K562 (cell line): ENCODE results near the gene TTLL10. TPM values are rescaled to one million over a fixed set of nuclear protein-coding genes. Genes with fewer than 3 reads are reported as not detected.

Experiments
- CBX3 ChIP-seq, 2 experiments: IDR thresholded peaks; 1 replicate in 1 of 2; 2 replicates in 1 of 2; pipeline ENCODE4 v1.6.1; 2012; ENCODE audit warnings: inconsistent platforms in 2 of 2, low read length in 2 of 2, borderline replicate concordance in 1 of 2, control low read depth in 1 of 2
- DNMT1 ChIP-seq: fragments of 450-650 bp; IDR thresholded peaks from 2 replicates; pipeline ENCODE4 v1.6.1; 2016; ENCODE audit warnings: antibody characterized with exemption, mild to moderate bottlenecking
- DPF2 ChIP-seq: fragments of 450-650 bp; IDR thresholded peaks from 2 replicates; pipeline ENCODE4 v1.6.1; 2016
- ELF4 ChIP-seq: fragments of 450-650 bp; formaldehyde crosslinking; IDR thresholded peaks from 2 replicates; pipeline ENCODE4 v1.4.0; 2022; ENCODE audit warnings: missing genetic modification characterization
- ELK1 ChIP-seq: sonication (generic); formaldehyde crosslinking; IDR thresholded peaks from 2 replicates; pipeline ENCODE4 v1.8.1; 2022; ENCODE audit warnings: missing genetic modification reagents
- ESRRB ChIP-seq: fragments of 250-450 bp; sonication (Bioruptor Pico); IDR thresholded peaks from 2 replicates; pipeline ENCODE4 v1.5.0; 2020; ENCODE audit warnings: mild to moderate bottlenecking, moderate library complexity, borderline replicate concordance
- FIP1L1 ChIP-seq: fragments of 200-400 bp; formaldehyde crosslinking; IDR thresholded peaks from 2 replicates; pipeline ENCODE4 v1.6.1; 2018; ENCODE audit warnings: mild to moderate bottlenecking, low read depth, low read length; ENCODE audit not compliant: poor library complexity, severe bottlenecking
- HNRNPLL ChIP-seq: fragments of 200-400 bp; formaldehyde crosslinking; IDR thresholded peaks from 2 replicates; pipeline ENCODE4 v1.6.1; 2017; ENCODE audit warnings: low read length, low read depth, mild to moderate bottlenecking; ENCODE audit not compliant: poor library complexity, severe bottlenecking
- JUN ChIP-seq, 2 experiments: sonication (generic) in 1 of 2; formaldehyde crosslinking in 1 of 2; IDR thresholded peaks; 2 replicates each; pipeline versions ENCODE4 v1.6.1 to v1.8.0; 2012 to 2022; ENCODE audit warnings: borderline replicate concordance in 2 of 2, mild to moderate bottlenecking in 2 of 2, improper control_type of control experiment in 1 of 2, low read depth in 1 of 2, low read length in 1 of 2, missing genetic modification reagents in 1 of 2
- MNT ChIP-seq, 2 experiments: fragments of 450-650 bp; conservative IDR thresholded peaks; 2 replicates each; pipeline ENCODE4 v1.6.1; 2017; ENCODE audit warnings: mild to moderate bottlenecking in 2 of 2, moderate library complexity in 2 of 2
- MTA3 ChIP-seq: fragments of 450-650 bp; formaldehyde crosslinking; IDR thresholded peaks from 2 replicates; pipeline ENCODE4 v1.6.1; 2017; ENCODE audit warnings: mild to moderate bottlenecking, borderline replicate concordance
- MYNN ChIP-seq, 2 experiments: sonication (generic); formaldehyde crosslinking in 1 of 2; IDR thresholded peaks; 2 replicates each; pipeline versions ENCODE4 v1.5.0 to v1.6.1; 2016 to 2020; ENCODE audit warnings: antibody characterized with exemption in 1 of 2, missing genetic modification reagents in 1 of 2
- NCOA4 ChIP-seq: fragments of 450-650 bp; IDR thresholded peaks from 2 replicates; pipeline ENCODE4 v1.6.1; 2018; ENCODE audit warnings: mild to moderate bottlenecking; ENCODE audit not compliant: partially characterized antibody
- NFATC3 ChIP-seq: fragments of 450-650 bp; IDR thresholded peaks from 2 replicates; pipeline ENCODE4 v1.6.1; 2017; ENCODE audit warnings: mild to moderate bottlenecking
- PCBP1 ChIP-seq: fragments of 200-400 bp; formaldehyde crosslinking; IDR thresholded peaks from 2 replicates; pipeline ENCODE4 v1.6.1; 2018; ENCODE audit warnings: mild to moderate bottlenecking, low read depth, low read length; ENCODE audit not compliant: poor library complexity, severe bottlenecking
- RAD21 ChIP-seq, 2 experiments: fragments of 250-450 bp in 1 of 2; fragments of 450-650 bp in 1 of 2; sonication (Bioruptor Pico) in 1 of 2; formaldehyde crosslinking in 1 of 2; IDR thresholded peaks in 1 of 2; conservative IDR thresholded peaks in 1 of 2; 2 replicates each; pipeline versions ENCODE4 v1.4.0 to v1.8.0; 2020 to 2022; ENCODE audit warnings: mild to moderate bottlenecking in 2 of 2, moderate library complexity in 1 of 2
- RB1 ChIP-seq: fragments of 450-650 bp; IDR thresholded peaks from 2 replicates; pipeline ENCODE4 v1.6.1; 2017; ENCODE audit warnings: low read depth, mild to moderate bottlenecking
- RBM34 ChIP-seq: fragments of 200-400 bp; formaldehyde crosslinking; IDR thresholded peaks from 2 replicates; pipeline ENCODE4 v1.6.1; 2018; ENCODE audit warnings: low read length, borderline replicate concordance; ENCODE audit not compliant: insufficient read depth
- TCF7L2 ChIP-seq: fragments of 150-350 bp; IDR thresholded peaks from 2 replicates; pipeline ENCODE4 v1.6.1; 2016; ENCODE audit warnings: low read depth, mild to moderate bottlenecking, low read length, moderate library complexity
- TGIF2 ChIP-seq: sonication (generic); formaldehyde crosslinking; IDR thresholded peaks from 2 replicates; pipeline ENCODE4 v1.8.1; 2022; ENCODE audit warnings: mild to moderate bottlenecking, missing genetic modification reagents, moderate library complexity
- ZNF143 ChIP-seq: sonication (generic); formaldehyde crosslinking; IDR thresholded peaks from 2 replicates; pipeline ENCODE4 v1.9.0; 2022; ENCODE audit warnings: mild to moderate bottlenecking, missing genetic modification reagents
- ZNF507 ChIP-seq: conservative IDR thresholded peaks from 2 replicates; pipeline ENCODE4 v1.6.1; 2017; ENCODE audit warnings: missing genetic modification characterization, missing compliant biosample characterization
- polyA plus RNA-seq, 8 experiments: library from polyadenylated mRNA; depleted of rRNA in 4 of 8; stranded (reverse) in 5 of 8; unstranded in 3 of 8; fragments of >200 nt; fragmentation: Nextera tagmentation in 2 of 8; fragmentation: Illumina TruSeq in 1 of 8; extraction: Ambion mirVana in 2 of 8; extraction: Trizol in 1 of 8; gene quantifications; 2 replicates each; pipeline versions ENCODE4 v1.2.1 to v1.2.3, GENCODE V29; 2011 to 2014; ENCODE audit warnings: inconsistent platforms in 1 of 8, missing spikeins in 1 of 8
- total RNA-seq, 7 experiments: library from RNA; depleted of rRNA in 6 of 7; stranded (reverse); fragments of >200 nt in 6 of 7; fragmentation: Illumina TruSeq in 2 of 7; extraction: Trizol in 2 of 7; gene quantifications; 2 replicates each; pipeline versions ENCODE4 v1.2.1 to v1.2.3, GENCODE V29; 2011 to 2021; ENCODE audit warnings: low replicate concordance in 1 of 7
- TF ChIP-seq, protein P1 (sequence below): sonication (generic); formaldehyde crosslinking; IDR thresholded peaks from 2 replicates; pipeline ENCODE4 v1.9.0; 2022; ENCODE audit warnings: mild to moderate bottlenecking, missing genetic modification reagents
- TF ChIP-seq, protein P2 (sequence below): sonication (generic); formaldehyde crosslinking; IDR thresholded peaks from 2 replicates; pipeline ENCODE4 v1.5.0; 2020; ENCODE audit warnings: missing genetic modification reagents

Gene TTLL10
- total and polyA plus RNA-seq, 9 of the 15 experiments (the other 6 are each of a cell fraction or from before 2014, with no cell fraction given) = not detected

GRCh38 chr1:1232796-1233566 lies 59.3 kb downstream of the TTLL10 start (continued):
- TF ChIP-seq, protein P1, sequence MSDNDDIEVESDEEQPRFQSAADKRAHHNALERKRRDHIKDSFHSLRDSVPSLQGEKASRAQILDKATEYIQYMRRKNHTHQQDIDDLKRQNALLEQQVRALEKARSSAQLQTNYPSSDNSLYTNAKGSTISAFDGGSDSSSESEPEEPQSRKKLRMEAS = peak; percentile 25; the same call in 1 of the 2 replicates
- TF ChIP-seq MYNN (IDR thresholded peaks at IDR 0.05) (no peak), MYNN (CRISPR knock-in tag; IDR thresholded peaks at IDR 0.05) (no peak), TGIF2 (CRISPR knock-in tag) (no peak), TCF7L2 (no peak), ELK1 (CRISPR knock-in tag) (no peak), RB1 (0 out of 2 replicates have a peak, but pooled peaks have one; percentile 14), ESRRB (CRISPR knock-in tag) (no peak), PCBP1 (peak; percentile 21), CBX3 (IDR thresholded peaks at IDR 0.05; ENCODE audit: borderline replicate concordance in 1 of 2, low read length in 2 of 2) (peak in 1 of 2 experiments; percentile 10; a peak in 1 of 3 replicates), JUN (IDR thresholded peaks at IDR 0.05; ENCODE audit: borderline replicate concordance, low read depth, low read length) (no peak), JUN (CRISPR knock-in tag; IDR thresholded peaks at IDR 0.05; ENCODE audit: borderline replicate concordance) (no peak), NFATC3 (no peak), HNRNPLL (no peak), MNT (conservative IDR thresholded peaks at IDR 0.05) (no peak), DPF2 (no peak), MTA3 (0 out of 2 replicates have a peak, but pooled peaks have one; percentile 25), NCOA4 (no peak), ELF4 (CRISPR knock-in tag) (no peak), FIP1L1 (peak; percentile 41), ZNF507 (0 out of 2 replicates have a peak, but pooled peaks have one; percentile 2), RBM34 (0 out of 2 replicates have a peak, but pooled peaks have one; percentile 61), ZNF143 (CRISPR knock-in tag) (peak; percentile 7; the same call in 1 of the 2 replicates), DNMT1 (no peak), RAD21 (CRISPR knock-in tag; conservative IDR thresholded peaks at IDR 0.05 in 1 of 2, IDR thresholded peaks at IDR 0.05 in 1 of 2) (no peak)
- TF ChIP-seq, protein P2, sequence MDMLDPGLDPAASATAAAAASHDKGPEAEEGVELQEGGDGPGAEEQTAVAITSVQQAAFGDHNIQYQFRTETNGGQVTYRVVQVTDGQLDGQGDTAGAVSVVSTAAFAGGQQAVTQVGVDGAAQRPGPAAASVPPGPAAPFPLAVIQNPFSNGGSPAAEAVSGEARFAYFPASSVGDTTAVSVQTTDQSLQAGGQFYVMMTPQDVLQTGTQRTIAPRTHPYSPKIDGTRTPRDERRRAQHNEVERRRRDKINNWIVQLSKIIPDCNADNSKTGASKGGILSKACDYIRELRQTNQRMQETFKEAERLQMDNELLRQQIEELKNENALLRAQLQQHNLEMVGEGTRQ (CRISPR knock-in tag) = no peak
